WTC11 (cell line): Measurements from ENCODE around the gene GSTM1. TPM values are rescaled to one million over a fixed set of nuclear protein-coding genes. Genes with fewer than 3 reads are reported as not detected.

Experiments used
- ATAC-seq: fragments of 200-7000 bp; cut with Tn5 transposase; 2 replicates; pipeline ENCODE4 v1.10.0; 2021; ENCODE audit warnings: mild to moderate bottlenecking, moderate library complexity
- CTCF ChIA-PET: fragments of 300-600 bp; sonication (Branson Sonifier 250); formaldehyde crosslinking; loops from one replicate; lab custom pipeline; 2021; ENCODE audit warnings: antibody characterized with exemption; lab: Charles Lee
- POLR2A ChIA-PET: fragments of 350-600 bp; sonication (Branson Sonifier 250); formaldehyde crosslinking; loops from one replicate; lab custom pipeline; 2021; ENCODE audit warnings: antibody characterized with exemption; lab: Charles Lee
- DNase-seq: peaks from one replicate; pipeline ENCODE4 v3.0.0; 2021; ENCODE audit warnings: low spot score
- H3K27ac Mint-ChIP-seq: 2 replicates; pipeline ENCODE4 v1.8.0; 2021; ENCODE audit warnings: mixed read lengths
- H3K27me3 Mint-ChIP-seq: 2 replicates; pipeline ENCODE4 v1.8.0; 2021; ENCODE audit warnings: low read depth, mild to moderate bottlenecking, moderate library complexity, mixed read lengths
- H3K36me3 Mint-ChIP-seq: 2 replicates; pipeline ENCODE4 v1.8.0; 2021; ENCODE audit warnings: mixed read lengths
- H3K4me1 Mint-ChIP-seq: 2 replicates; pipeline ENCODE4 v1.8.0; 2022; ENCODE audit warnings: mixed read lengths
- H3K4me3 Mint-ChIP-seq: 2 replicates; pipeline ENCODE4 v1.8.0; 2021; ENCODE audit warnings: mild to moderate bottlenecking, moderate library complexity, mixed read lengths
- H3K9me3 Mint-ChIP-seq: 2 replicates; pipeline ENCODE4 v1.8.0; 2021; ENCODE audit warnings: mixed read lengths
- ATF1 ChIP-seq: sonication (generic); formaldehyde crosslinking; IDR thresholded peaks from 2 replicates; pipeline ENCODE4 v1.8.1; 2023; ENCODE audit warnings: mild to moderate bottlenecking, moderate library complexity, missing genetic modification reagents
- CREB1 ChIP-seq: sonication (generic); formaldehyde crosslinking; IDR thresholded peaks from 2 replicates; pipeline ENCODE4 v1.8.0; 2023; ENCODE audit warnings: mild to moderate bottlenecking, missing genetic modification reagents
- ESRRA ChIP-seq: sonication (generic); formaldehyde crosslinking; IDR thresholded peaks from 2 replicates; pipeline ENCODE4 v1.8.1; 2022; ENCODE audit warnings: mild to moderate bottlenecking, missing genetic modification reagents, borderline replicate concordance
- HMGA2 ChIP-seq: fragments of 250-450 bp; sonication (Bioruptor Pico); IDR thresholded peaks from 2 replicates; pipeline ENCODE4 v1.4.0; 2021; ENCODE audit warnings: mild to moderate bottlenecking, moderate library complexity
- JUN ChIP-seq: sonication (generic); formaldehyde crosslinking; IDR thresholded peaks from 2 replicates; pipeline ENCODE4 v1.8.0; 2023; ENCODE audit warnings: mild to moderate bottlenecking, missing genetic modification reagents
- NFE2L1 ChIP-seq: sonication (generic); formaldehyde crosslinking; IDR thresholded peaks from 2 replicates; pipeline ENCODE4 v1.8.1; 2023; ENCODE audit warnings: missing genetic modification reagents
- NR2C2 ChIP-seq: sonication (generic); formaldehyde crosslinking; IDR thresholded peaks from 2 replicates; pipeline ENCODE4 v1.8.0; 2022; ENCODE audit warnings: mild to moderate bottlenecking, missing genetic modification reagents
- SP1 ChIP-seq: sonication (generic); formaldehyde crosslinking; conservative IDR thresholded peaks from 2 replicates; pipeline ENCODE4 v1.8.1; 2022; ENCODE audit warnings: missing genetic modification reagents
- TP53 ChIP-seq: sonication (generic); formaldehyde crosslinking; IDR thresholded peaks from 2 replicates; pipeline ENCODE4 v1.8.1; 2023; ENCODE audit warnings: mild to moderate bottlenecking, missing genetic modification reagents
- ZNF263 ChIP-seq: sonication (generic); formaldehyde crosslinking; IDR thresholded peaks from 2 replicates; pipeline ENCODE4 v1.8.1; 2022; ENCODE audit warnings: low read depth, mild to moderate bottlenecking, moderate library complexity, missing genetic modification reagents
- ZNF423 ChIP-seq: fragments of 250-450 bp; sonication (Bioruptor Pico); IDR thresholded peaks from 2 replicates; pipeline ENCODE4 v2.1.2; 2022; ENCODE audit warnings: mild to moderate bottlenecking, moderate library complexity
- total RNA-seq: library from RNA; stranded (reverse); gene quantifications from 3 replicates; pipeline ENCODE4 v1.2.3, GENCODE V29; 2021
- TF ChIP-seq, protein P1 (sequence below): fragments of 250-450 bp; sonication (Bioruptor Pico); IDR thresholded peaks from 2 replicates; pipeline ENCODE4 v1.9.0; 2021; ENCODE audit warnings: mild to moderate bottlenecking
- TF ChIP-seq, protein P2 (sequence below): sonication (generic); formaldehyde crosslinking; IDR thresholded peaks from 2 replicates; pipeline ENCODE4 v1.8.0; 2022; ENCODE audit warnings: mild to moderate bottlenecking, missing genetic modification reagents
- TF ChIP-seq, protein P3 (sequence below): sonication (generic); formaldehyde crosslinking; IDR thresholded peaks from 2 replicates; pipeline ENCODE4 v1.8.1; 2022; ENCODE audit warnings: mild to moderate bottlenecking, missing genetic modification reagents, moderate library complexity, borderline replicate concordance
- TF ChIP-seq, protein P4 (sequence below): fragments of 250-450 bp; sonication (Bioruptor Pico); IDR thresholded peaks from 2 replicates; pipeline ENCODE4 v1.9.0; 2021; ENCODE audit warnings: mild to moderate bottlenecking
- TF ChIP-seq, protein P5 (sequence below): fragments of 250-450 bp; sonication (Bioruptor Pico); IDR thresholded peaks from 2 replicates; pipeline ENCODE4 v1.8.0; 2021; ENCODE audit warnings: mild to moderate bottlenecking

The GSTM1 gene
- total RNA-seq, 1 experiment from 2014 or later, result not detected

DNA sequence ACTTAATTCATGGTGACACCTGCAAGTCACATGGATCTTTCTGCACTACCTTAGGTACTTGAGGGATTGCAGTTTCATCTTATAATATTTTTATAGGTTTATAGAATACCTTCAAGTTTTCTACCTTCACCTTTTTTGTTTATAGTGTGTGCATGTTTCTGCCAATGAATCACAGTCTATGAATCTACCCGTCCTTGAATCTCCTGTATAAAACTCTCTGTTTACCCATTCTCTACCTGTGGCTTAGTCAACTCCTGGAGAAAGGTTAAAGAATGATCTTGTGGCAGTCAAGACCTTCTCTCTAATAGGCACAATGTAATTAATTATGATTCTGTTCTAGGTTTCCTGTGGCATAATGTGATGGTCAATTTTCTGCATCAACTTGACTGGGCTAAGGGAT, 22.9 kb upstream of the GSTM1 start:
- TF ChIP-seq TP53 (CRISPR knock-in tag), result no peak
- TF ChIP-seq, protein P1, sequence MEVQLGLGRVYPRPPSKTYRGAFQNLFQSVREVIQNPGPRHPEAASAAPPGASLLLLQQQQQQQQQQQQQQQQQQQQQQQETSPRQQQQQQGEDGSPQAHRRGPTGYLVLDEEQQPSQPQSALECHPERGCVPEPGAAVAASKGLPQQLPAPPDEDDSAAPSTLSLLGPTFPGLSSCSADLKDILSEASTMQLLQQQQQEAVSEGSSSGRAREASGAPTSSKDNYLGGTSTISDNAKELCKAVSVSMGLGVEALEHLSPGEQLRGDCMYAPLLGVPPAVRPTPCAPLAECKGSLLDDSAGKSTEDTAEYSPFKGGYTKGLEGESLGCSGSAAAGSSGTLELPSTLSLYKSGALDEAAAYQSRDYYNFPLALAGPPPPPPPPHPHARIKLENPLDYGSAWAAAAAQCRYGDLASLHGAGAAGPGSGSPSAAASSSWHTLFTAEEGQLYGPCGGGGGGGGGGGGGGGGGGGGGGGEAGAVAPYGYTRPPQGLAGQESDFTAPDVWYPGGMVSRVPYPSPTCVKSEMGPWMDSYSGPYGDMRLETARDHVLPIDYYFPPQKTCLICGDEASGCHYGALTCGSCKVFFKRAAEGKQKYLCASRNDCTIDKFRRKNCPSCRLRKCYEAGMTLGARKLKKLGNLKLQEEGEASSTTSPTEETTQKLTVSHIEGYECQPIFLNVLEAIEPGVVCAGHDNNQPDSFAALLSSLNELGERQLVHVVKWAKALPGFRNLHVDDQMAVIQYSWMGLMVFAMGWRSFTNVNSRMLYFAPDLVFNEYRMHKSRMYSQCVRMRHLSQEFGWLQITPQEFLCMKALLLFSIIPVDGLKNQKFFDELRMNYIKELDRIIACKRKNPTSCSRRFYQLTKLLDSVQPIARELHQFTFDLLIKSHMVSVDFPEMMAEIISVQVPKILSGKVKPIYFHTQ (CRISPR knock-in tag), result no peak
- TF ChIP-seq, protein P2, sequence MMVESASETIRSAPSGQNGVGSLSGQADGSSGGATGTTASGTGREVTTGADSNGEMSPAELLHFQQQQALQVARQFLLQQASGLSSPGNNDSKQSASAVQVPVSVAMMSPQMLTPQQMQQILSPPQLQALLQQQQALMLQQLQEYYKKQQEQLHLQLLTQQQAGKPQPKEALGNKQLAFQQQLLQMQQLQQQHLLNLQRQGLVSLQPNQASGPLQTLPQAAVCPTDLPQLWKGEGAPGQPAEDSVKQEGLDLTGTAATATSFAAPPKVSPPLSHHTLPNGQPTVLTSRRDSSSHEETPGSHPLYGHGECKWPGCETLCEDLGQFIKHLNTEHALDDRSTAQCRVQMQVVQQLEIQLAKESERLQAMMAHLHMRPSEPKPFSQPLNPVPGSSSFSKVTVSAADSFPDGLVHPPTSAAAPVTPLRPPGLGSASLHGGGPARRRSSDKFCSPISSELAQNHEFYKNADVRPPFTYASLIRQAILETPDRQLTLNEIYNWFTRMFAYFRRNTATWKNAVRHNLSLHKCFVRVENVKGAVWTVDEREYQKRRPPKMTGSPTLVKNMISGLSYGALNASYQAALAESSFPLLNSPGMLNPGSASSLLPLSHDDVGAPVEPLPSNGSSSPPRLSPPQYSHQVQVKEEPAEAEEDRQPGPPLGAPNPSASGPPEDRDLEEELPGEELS (CRISPR knock-in tag), result no peak
- no peak for TF ChIP-seq ZNF263 (CRISPR knock-in tag)
- TF ChIP-seq JUN (CRISPR knock-in tag), result no peak
- TF ChIP-seq, protein P3, sequence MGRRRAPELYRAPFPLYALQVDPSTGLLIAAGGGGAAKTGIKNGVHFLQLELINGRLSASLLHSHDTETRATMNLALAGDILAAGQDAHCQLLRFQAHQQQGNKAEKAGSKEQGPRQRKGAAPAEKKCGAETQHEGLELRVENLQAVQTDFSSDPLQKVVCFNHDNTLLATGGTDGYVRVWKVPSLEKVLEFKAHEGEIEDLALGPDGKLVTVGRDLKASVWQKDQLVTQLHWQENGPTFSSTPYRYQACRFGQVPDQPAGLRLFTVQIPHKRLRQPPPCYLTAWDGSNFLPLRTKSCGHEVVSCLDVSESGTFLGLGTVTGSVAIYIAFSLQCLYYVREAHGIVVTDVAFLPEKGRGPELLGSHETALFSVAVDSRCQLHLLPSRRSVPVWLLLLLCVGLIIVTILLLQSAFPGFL, result no peak
- no peak for TF ChIP-seq NR2C2 (CRISPR knock-in tag)
- no peak for TF ChIP-seq NFE2L1
- TF ChIP-seq ESRRA, result no peak
- TF ChIP-seq HMGA2 (CRISPR knock-in tag), result no peak
- TF ChIP-seq ATF1 (CRISPR knock-in tag), result no peak
- TF ChIP-seq, protein P4, sequence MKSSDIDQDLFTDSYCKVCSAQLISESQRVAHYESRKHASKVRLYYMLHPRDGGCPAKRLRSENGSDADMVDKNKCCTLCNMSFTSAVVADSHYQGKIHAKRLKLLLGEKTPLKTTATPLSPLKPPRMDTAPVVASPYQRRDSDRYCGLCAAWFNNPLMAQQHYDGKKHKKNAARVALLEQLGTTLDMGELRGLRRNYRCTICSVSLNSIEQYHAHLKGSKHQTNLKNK (CRISPR knock-in tag), result no peak
- TF ChIP-seq, protein P5, sequence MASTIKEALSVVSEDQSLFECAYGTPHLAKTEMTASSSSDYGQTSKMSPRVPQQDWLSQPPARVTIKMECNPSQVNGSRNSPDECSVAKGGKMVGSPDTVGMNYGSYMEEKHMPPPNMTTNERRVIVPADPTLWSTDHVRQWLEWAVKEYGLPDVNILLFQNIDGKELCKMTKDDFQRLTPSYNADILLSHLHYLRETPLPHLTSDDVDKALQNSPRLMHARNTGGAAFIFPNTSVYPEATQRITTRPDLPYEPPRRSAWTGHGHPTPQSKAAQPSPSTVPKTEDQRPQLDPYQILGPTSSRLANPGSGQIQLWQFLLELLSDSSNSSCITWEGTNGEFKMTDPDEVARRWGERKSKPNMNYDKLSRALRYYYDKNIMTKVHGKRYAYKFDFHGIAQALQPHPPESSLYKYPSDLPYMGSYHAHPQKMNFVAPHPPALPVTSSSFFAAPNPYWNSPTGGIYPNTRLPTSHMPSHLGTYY (CRISPR knock-in tag), result no peak

DNA sequence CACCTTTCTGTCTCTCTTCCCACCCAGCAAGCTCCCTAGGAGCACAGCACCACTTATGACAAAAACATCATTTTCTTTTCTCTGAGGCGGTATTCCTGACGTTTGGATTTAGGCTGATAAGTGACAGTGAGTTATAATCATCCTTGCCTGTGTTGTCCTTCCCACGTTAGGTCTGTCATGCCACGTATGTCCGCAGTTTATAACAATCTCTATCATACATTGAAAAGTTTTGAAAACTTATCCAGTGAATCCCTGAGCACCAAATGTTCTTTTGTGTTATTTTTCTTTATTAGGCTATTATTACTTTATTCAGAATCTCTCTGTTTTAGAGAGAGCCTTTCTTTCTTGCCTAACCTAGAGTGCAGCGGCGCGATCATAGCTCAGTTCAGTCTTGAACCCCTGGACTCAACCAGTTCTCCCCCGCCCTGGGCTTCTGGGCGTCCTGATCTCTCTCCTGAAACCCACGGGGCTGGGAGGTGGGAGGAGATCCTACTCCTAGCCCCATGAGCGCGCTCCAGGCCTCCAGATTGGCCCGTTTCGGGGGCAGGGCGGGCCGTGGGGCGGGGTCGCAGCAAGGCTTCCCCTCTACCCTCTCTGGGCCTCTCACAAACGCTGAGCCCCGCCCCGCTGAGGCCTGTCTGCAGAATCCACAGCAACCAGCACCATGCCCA, 20.0 kb upstream of the GSTM1 start, which contains the start of gene GSTM2:
TSS of gene GSTM2 (plus strand) at position 606 of the 671 bp plus-strand sequence. CDS start at position 665, 59 bp downstream.
- H3K36me3 Mint-ChIP-seq, result no peaks in the 10 kb centered on the region
- peak within 1 kb of the TSS; percentile 68 for H3K4me3 Mint-ChIP-seq
- ATAC-seq, result peak; percentile 100
- ChIA-PET CTCF (interaction anchor here (1.3 to 5.4 kb wide), 5 partner anchors 25 to 362 kb away, joined by 3 to 22 read pairs (median 5); partner anchors contain the start of gene AHCYL1), POLR2A (interaction anchor here (1.2 to 1.3 kb wide), 2 partner anchors 27 to 119 kb away, joined by 4 to 5 read pairs; partner anchors contain the start of gene GNAI3)
- DNase-seq, result peak; percentile 95
- peaks cover 6% of the 10 kb centered on the region for H3K4me1 Mint-ChIP-seq
- peak within 1 kb of the TSS; percentile 50 for H3K27ac Mint-ChIP-seq
- H3K9me3 Mint-ChIP-seq, result peaks cover 9% of the 10 kb centered on the region
- TF ChIP-seq ZNF423 (CRISPR knock-in tag) (no peak), SP1 (CRISPR knock-in tag) (peak; percentile 47; the same call in 1 of the 2 replicates), CREB1 (CRISPR knock-in tag) (no peak)
- H3K27me3 Mint-ChIP-seq, result peaks cover 3% of the 10 kb centered on the region; the same call in 1 of the 2 replicates

More for the DNA sequence above, 22.9 kb upstream of the GSTM1 start:
- ATAC-seq, result no peak
- ChIA-PET POLR2A (no interaction called here), CTCF (interaction anchor here (3.9 kb wide), 1 partner anchor 25 kb away, joined by 12 read pairs; no protein-coding TSS in a partner anchor)
- Mint-ChIP-seq H3K9me3 (no peaks in the 10 kb centered on the region), H3K4me3 (no peak overlapping the region), H3K27me3 (peaks cover 3% of the 10 kb centered on the region), H3K4me1 (peaks cover 6% of the 10 kb centered on the region), H3K27ac (no peak overlapping the region), H3K36me3 (no peaks in the 10 kb centered on the region)
- DNase-seq, result no peak
